Lower lobe of right lung (tissue), 2 donors: Measurements from ENCODE around the gene LRP5. TPM values are rescaled to one million over a fixed set of nuclear protein-coding genes. Genes with fewer than 3 reads are reported as not detected.

Experiments used
- ATAC-seq, 2 donors: fragments of 200-7000 bp; cut with Tn5 transposase; one replicate each; pipeline ENCODE4 v1.9.1; 2020 to 2022; ENCODE audit warnings: mild to moderate bottlenecking in 2 of 2, moderate library complexity in 2 of 2
- DNase-seq: peaks from one replicate; pipeline ENCODE4 v3.0.0-alpha.2; 2020
- H3K27ac ChIP-seq: fragments of 200-600 bp; one replicate; pipeline ENCODE4 v1.8.0; 2022
- H3K27me3 ChIP-seq: fragments of 200-600 bp; one replicate; pipeline ENCODE4 v1.8.0; 2022; ENCODE audit warnings: low read depth
- H3K36me3 ChIP-seq: fragments of 200-600 bp; one replicate; pipeline ENCODE4 v1.8.0; 2022; ENCODE audit warnings: mild to moderate bottlenecking
- H3K4me1 ChIP-seq: fragments of 200-600 bp; one replicate; pipeline ENCODE4 v1.8.0; 2022
- H3K4me3 ChIP-seq: fragments of 200-600 bp; one replicate; pipeline ENCODE4 v1.8.0; 2022; ENCODE audit warnings: mild to moderate bottlenecking
- H3K9me3 ChIP-seq: fragments of 200-600 bp; one replicate; pipeline ENCODE4 v1.8.0; 2022
- intact Hi-C: fragments of 100-400 bp; cut with DNase I; formaldehyde crosslinking; loops from one replicate; pipeline ENCODE4 v1.11.0; 2022
- total RNA-seq: library from RNA; stranded (reverse); fragmentation: NEBNext Ultra II Directional; extraction: Animal tissue kit (Norgen Biotek cat#: 25700); gene quantifications from one replicate; pipeline ENCODE4 v1.2.1, GENCODE V29; 2021
- TF ChIP-seq, protein P1 (sequence below): fragments of 200-600 bp; IDR thresholded peaks from one replicate; pipeline ENCODE4 v1.8.0; 2022; ENCODE audit warnings: antibody characterized with exemption, mild to moderate bottlenecking
- donor health status: DM: no; HTN: yes; CAD: no; lungs with severe emphysema.

The LRP5 gene
- total RNA-seq, 1 donor from 2014 or later = 66.1 TPM

- DNase-seq (no peak), ATAC-seq (no peak)
- Histone ChIP-seq H3K9me3 (no peaks in the 10 kb centered on the region), H3K4me3 (no peak overlapping the region), H3K36me3 (peaks cover 54% of the 10 kb centered on the region), H3K27me3 (no peaks in the 10 kb centered on the region), H3K27ac (no peak overlapping the region), H3K4me1 (peaks cover 21% of the 10 kb centered on the region)
- TF ChIP-seq, protein P1, sequence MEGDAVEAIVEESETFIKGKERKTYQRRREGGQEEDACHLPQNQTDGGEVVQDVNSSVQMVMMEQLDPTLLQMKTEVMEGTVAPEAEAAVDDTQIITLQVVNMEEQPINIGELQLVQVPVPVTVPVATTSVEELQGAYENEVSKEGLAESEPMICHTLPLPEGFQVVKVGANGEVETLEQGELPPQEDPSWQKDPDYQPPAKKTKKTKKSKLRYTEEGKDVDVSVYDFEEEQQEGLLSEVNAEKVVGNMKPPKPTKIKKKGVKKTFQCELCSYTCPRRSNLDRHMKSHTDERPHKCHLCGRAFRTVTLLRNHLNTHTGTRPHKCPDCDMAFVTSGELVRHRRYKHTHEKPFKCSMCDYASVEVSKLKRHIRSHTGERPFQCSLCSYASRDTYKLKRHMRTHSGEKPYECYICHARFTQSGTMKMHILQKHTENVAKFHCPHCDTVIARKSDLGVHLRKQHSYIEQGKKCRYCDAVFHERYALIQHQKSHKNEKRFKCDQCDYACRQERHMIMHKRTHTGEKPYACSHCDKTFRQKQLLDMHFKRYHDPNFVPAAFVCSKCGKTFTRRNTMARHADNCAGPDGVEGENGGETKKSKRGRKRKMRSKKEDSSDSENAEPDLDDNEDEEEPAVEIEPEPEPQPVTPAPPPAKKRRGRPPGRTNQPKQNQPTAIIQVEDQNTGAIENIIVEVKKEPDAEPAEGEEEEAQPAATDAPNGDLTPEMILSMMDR = no peak
- intact Hi-C loops = no loop called here
Observed at GRCh38 chr11:68266936-68267880, 45.2 kb upstream of the LRP5 start.

- intact Hi-C loops = no loop called here
- no peak for DNase-seq
- H3K36me3 ChIP-seq = peaks cover 49% of the 10 kb centered on the region
- no peak for ATAC-seq
- H3K9me3 ChIP-seq = no peaks in the 10 kb centered on the region
- TF ChIP-seq, protein P1 = no peak
- no peaks in the 10 kb centered on the region for H3K27me3 ChIP-seq
- H3K27ac ChIP-seq = no peak overlapping the region
- peaks cover 26% of the 10 kb centered on the region for H3K4me1 ChIP-seq
- no peak overlapping the region for H3K4me3 ChIP-seq
Observed at GRCh38 chr11:68267881-68268240, 44.5 kb upstream of the LRP5 start.

DNA sequence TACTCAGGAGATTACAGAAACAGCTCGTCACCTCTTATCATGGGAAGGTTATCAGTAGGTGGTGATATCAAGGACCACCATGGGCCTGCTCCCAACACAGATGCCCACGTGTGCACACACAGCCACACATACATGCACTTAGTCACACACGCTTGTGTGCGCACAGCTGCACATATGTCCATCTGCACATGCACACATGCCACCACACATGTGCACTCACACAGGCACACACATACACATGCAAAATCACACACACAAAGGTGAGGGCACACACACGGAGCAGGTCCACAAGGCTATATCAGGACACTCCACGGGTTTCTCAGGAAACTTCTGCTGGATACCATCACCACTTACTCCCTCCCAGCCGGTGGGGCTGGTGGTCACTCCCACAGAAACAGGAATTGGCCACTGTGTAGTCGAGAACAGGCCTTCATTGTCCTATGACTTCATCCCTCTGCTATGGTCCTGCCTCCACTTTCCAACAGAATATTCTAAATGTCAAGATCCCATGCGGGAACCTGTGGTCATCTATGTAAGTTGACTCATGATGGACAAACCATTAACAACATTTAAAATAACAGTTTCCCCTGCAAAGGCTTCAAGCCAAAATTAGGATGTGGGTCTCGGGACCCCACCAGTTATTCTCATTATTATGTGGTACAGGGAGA lies 42.8 kb upstream of the LRP5 start:
- DNase-seq (no peak), ATAC-seq (no peak)
- no peaks in the 10 kb centered on the region for H3K27me3 ChIP-seq
- intact Hi-C loops = no loop called here
- H3K27ac ChIP-seq = no peak overlapping the region
- peaks cover 31% of the 10 kb centered on the region for H3K4me1 ChIP-seq
- H3K9me3 ChIP-seq = no peaks in the 10 kb centered on the region
- TF ChIP-seq, protein P1 = no peak
- H3K36me3 ChIP-seq = peaks cover 36% of the 10 kb centered on the region
- no peak overlapping the region for H3K4me3 ChIP-seq

- DNase-seq = no peak
- intact Hi-C loops = no loop called here
- ATAC-seq = no peak
Observed at GRCh38 chr11:68270196-68271022, 42.0 kb upstream of the LRP5 start.

More at GRCh38 chr11:68270196-68271022, 42.0 kb upstream of the LRP5 start:
- Histone ChIP-seq H3K9me3 (no peaks in the 10 kb centered on the region), H3K27me3 (no peaks in the 10 kb centered on the region), H3K36me3 (peaks cover 27% of the 10 kb centered on the region), H3K27ac (peak overlapping the region; percentile 97), H3K4me3 (peak overlapping the region; percentile 82), H3K4me1 (peaks cover 31% of the 10 kb centered on the region)
- TF ChIP-seq, protein P1 = no peak
